Hematopoietic multipotent progenitor cell treated with erythropoietin and hydrocortisone succinate and interleukin-3 and kit ligand, for 17 days (in vitro differentiated cells): Measurements from ENCODE around the gene FOXA1.

Experiments used
- DNase-seq: peaks from one replicate; pipeline ENCODE4 v3.0.0-alpha.2; 2015; ENCODE audit warnings: low spot score

Gene FOXA1

DNA sequence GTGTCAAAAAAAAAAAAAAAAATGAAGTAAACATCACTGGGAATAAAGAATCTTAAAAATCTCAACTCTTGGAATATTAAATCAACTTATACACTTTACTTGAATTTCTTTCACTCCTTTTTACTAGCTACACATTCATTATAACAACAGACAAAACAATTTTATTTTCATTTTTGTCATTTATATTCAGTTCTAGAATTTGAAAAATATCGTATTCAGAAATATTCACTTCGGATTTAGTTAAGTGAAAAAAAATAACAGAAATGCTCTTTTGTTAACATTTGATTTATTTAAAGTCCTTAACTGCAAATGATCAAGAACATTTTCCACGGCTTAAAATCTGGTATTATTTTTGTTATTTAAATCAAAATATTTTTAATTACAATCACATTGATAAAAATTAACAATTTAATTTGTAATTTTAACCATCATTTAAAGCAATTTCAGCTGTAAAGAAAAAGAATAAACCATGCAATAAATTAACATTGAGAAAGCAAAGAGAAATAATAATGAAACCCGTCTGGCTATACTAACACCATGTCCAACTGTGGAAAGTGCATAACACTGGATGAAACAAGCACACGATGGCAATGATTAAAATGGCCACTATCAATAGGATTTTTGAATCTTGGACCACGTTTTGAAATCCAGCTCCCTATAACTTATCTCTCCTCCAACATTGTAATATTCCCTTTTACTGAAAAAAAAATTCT lies 5.2 kb downstream of the FOXA1 start:
- no peak for DNase-seq

DNA sequence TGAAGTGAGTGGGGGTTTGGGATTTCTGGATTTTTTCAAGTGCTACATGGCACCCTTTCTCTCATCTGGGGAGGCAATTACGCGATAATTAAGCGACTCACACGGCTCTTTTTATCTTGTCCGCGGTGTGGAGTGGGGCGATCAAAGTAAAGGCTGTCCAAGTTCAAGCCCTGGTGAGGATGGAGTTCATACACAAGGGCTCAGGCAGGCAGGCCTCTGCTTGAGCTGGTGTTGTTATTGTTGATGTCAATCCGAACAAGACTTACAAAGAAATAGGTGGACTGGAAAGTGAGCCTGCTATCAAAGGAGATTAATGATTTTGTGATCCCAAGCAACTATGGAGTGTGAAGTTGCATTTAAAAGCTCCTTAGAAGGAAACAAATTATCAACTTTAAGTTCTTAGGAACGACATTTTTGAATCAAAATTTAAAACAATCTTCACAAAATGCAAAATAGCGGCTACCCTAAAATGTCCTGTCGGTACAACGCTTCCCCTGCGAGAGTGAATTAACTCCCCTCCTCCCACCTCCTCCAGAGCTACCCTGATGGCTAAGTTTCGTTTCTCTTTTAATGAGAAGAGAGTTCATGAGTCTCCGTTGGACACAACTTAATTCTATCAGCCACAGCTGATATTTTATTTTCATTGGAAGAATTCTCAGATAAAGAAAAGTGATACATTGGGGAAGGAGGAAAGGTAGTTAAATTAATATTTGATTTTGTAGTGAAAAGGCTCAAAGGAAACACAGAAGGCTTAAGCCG lies 5.9 kb downstream of the FOXA1 start:
- DNase-seq: no peak

DNA sequence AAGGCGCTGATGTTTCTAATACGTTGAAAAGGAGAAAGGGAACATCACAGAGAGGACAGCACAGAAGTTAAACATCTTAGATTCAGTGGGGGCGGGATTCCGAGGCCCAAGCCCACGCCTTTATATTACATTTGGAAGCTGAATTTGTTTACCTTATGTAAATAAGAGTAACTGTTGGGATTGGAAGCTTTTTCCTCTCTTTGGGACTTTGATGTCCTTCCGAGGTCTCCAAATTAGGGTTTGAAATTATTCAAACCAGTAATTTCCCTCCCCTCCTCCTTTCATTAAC lies 6.4 kb downstream of the FOXA1 start:
- no peak for DNase-seq

DNA sequence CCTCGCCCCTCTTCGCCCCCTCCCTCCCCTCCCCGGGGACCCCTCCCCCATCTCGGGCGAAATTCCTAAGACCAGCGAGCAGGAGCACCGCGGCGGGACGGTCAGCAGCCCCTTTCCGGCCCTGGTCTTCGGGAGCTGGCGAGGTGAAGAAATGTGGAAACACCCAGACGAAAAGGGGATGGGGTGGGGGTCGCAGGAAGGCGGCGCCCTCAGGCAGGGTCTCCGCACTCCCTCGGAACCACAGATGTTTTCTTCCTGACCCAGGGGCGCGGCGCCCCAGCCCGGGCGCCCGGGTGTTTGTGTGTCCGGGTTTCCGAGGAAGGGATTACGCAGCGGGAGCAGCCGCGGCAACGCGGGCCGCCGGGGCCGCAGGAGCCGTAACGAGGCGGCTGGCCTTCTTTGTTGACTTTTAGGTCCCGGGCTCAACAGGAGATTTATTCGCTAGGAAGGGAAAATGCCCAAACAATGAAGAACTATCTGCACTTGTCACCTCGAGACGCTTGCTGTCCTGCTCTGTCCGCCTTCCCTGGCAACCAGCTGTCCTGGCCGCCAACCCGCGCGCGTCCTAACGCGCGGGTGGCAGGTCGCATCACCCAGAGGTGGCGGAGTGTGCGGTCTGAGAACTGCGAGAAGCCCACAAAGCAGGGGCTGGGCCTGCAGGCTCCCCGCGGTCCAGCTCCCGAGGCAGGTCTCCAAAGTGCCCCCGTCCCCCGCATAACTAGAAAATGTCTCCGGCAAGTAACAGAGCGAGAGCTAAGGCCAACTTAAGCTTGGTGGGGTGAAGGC lies 7.0 kb downstream of the FOXA1 start:
- DNase-seq: no peak

DNA sequence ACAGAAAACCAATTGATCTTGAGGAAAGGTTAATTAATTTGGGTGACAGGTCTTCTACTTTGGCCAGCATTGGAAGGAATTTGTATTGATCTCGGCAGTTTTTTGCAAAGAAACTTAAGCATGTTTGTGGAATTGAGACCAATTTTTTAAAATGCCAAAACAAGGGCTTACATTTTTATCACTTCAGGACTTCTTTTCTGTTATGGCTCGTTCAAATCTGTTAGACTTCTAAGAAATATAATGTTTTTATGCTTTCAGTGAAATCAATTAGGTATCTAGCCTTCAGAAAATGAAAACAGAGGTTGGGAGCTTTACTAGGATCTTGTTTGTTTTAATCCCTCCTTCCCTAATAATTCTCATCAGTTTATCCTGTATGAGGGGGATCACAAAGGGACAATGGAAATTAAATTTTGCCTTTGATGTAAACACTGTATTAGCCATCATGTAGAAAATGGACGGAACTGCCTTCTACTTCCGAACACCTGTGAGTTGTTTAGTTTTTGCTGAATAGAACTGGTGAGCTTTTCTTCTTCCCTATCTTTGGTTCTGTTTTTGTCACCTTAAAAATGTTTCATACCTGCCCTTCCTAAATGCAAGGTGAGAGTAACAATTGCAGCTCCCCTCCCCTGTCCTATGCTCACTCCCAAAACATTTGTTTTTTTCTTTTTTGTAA lies 7.8 kb downstream of the FOXA1 start:
- DNase-seq: no peak

DNA sequence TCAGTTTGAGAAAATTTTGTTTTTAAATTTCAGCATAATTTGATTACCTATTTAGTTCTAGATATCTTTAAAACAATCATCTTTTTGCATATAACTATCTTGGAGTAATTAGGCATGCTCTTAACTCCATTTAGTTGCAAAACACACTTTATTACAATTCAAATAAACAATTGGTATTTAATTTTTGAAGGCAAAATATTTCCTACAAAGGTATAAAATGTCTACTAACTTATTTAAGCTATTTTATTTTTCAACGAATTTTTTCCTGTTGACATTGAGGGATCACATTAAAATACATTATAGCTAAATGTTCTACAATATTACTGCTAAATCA lies 8.3 kb downstream of the FOXA1 start:
- DNase-seq: no peak

DNA sequence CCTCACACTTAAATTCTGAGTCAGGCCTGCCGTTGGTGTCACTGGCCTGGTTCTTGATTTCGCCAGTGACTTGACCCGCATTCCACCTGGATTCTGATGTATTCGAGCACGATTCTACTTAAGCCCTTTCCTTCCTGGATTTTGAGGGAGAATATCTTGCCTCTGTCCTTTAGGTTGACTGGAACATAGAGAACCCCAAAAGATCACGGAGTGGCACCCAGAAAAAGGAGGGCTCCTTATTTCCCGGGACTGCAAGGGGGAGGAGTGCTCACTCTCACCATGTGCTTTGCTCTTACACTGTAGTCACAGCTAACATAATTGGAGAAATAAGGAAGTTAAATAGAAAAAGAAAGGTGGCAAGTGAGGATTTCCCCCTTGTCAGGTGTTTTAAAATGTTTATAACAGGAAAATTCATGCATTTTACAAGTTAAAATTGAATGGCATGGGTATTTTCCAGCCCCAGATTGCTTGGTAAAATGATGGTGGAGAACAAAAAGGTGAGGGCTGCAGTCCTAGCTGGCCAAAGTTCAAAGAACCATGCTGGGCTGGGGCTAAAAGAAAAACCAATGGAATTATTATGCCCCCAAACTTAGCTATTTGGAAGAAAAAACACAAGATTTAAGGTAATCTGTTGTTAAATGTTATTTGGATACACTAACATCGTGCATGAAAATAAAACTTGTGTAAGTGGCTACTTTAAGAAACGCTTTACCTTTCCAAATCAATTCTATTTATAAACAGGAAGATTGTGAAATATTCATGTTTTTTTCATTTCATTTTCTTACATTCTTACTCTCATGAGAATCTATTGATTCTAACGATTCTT lies 8.9 kb downstream of the FOXA1 start:
- no peak for DNase-seq

DNA sequence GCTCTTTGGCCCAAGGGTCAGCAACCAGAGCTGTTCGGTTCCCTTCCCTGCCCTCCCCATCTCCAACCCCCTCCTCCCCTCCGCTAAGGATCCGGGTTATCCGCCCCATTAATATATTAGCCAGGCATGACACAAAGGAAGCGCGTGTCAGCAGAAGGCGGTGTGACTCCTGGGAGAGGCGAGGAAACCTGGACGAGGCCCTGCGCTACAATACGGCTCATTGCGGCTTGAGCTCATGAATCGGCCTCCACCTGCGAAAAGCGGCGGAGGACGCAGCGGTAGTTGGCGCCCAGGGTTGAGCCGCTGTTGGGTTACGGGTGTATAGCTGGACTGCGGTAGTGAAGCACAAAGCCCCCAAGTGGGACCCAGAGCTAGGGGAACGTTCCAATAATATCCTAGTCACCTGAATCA lies 9.9 kb downstream of the FOXA1 start:
- no peak for DNase-seq

DNA sequence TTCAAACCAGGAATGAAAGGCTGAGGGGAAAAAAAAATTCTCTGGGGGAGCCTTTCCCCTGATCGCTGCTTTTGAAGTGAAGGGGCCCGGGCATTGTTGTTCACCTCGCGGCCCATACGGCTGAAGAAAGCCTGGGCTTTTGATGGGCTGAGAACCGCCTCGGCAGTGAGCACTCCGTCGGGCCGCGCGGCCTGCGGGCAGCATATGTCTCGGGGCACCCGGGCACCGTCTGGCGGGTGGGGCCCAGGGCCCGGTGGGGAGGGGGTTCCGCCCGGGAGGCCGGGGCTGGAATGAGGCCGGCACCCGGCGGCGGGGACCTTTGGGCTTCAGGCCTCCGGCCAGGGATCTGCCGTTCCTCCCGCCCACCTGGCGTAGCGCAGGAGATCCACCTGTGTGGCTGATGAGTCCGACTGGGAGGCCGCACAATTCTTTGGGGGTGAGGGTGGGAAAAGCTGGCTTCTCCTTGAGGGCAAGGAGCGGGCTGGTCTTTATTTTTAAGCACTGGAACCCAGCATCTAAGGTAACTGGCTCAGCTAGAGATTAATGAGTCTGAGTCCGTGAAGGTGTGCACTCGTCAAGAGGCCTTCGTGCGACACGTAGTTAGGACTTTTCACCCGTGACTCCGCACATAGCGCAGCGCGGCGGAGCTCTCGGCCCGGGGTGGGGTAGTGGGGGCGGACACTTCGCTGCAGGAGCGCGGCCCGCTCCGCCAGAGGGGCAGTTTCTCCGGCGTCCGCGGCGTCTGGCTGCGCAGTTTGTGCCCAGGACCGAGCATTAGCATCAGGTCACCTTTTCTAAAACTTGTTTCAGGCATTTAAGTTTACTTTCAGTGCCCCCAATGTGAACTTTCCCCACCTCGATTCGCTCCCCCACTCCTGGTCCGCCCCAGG lies 10.6 kb downstream of the FOXA1 start:
- no peak for DNase-seq

DNA sequence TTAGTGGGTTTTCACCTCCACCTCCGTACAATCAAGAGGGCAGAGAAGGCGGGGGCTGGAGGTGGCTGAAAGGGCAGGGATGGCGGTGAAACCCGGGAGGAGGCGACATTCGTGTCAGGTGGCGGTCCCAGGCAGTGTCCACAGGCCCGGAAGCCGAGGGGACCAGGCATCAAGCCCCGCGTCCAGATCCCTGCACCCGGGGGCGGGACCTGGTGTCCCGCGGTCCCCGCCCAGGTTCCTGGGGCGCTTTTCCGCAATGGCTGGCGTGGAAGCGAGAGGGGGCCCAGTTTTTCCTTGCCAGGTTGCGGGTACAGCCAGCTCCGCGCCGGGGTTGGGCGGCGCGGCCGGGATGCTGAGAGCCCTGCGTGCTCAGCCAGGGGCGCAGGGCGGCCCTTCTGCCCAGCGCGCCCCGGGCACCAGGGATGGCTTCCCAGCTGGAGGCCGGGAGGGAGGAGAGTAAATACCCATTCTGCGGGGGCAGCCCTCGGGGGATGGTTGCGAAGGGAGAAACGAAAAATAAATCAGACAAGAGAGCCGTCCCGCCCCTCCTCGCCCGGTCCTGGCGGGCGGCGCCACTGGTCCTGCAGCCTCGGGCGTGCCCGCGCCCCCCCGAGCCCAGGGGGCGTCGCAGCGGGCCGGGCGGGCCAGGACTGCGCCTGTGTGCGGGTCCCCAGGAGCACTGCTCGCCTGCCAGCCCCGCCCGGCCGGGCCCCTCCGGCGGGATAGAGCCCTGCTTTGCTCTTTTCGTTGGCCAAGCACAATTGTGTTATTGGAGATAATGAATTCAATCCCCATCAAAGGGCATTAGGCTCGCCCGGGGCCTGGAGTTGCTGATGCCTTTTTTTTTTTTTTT lies 11.5 kb downstream of the FOXA1 start:
- DNase-seq: no peak

DNA sequence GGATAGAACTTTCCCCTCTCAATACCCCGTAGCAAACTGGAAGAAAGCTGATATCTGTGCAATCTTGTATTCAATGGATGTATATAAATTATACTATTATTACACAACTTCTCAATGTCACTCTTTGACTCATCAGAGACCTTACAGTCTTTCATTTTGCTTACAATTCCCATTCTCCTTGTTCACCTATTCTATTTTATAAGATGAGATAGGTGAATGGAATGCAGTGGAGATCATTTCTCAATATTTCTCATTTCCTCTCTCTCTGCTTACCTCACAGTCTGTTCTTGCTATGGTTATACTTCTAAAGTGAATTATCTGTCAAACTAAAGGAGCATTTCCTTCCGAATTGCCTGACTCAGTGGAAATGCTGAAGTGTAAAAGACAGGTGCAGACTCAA lies 14.9 kb downstream of the FOXA1 start:
- DNase-seq: no peak

DNA sequence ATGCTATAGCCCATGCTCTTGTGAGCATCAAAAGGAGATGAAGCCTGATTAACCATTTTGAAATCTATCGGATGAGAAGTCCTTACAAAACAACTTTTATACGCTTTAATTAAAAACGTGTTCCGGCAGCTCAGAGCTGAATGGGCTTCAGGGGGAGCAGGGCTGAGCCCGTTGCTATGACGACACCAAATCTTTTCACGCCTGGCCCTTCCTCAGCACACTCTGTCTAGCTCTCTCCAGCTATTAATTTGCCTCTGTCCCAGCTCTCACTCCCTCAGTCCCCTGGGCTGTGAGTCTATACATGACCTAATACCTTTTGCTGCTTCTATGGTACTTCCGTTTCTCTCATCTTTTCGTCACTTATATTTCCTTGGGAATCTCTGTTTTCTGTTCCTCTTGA lies 15.8 kb downstream of the FOXA1 start:
- no peak for DNase-seq

DNA sequence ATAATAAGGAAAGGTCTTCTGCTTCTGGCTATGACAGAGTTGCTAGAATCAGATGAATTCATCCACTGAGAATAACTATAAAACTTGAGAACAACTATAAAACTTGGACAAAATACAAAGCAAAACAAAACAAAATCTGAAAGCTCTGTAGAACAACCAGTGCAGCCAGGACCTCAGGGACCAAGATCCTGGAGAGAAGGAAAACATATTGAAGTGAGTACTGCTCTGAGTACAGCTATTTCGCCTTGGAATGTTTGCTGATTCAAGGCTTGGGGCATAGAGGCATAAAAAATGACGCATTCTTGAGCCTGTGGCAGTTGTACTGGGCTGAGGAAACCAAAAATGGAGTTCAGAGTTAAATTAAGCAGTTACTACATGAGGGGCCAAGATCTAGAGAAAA lies 21.7 kb downstream of the FOXA1 start:
- no peak for DNase-seq

DNA sequence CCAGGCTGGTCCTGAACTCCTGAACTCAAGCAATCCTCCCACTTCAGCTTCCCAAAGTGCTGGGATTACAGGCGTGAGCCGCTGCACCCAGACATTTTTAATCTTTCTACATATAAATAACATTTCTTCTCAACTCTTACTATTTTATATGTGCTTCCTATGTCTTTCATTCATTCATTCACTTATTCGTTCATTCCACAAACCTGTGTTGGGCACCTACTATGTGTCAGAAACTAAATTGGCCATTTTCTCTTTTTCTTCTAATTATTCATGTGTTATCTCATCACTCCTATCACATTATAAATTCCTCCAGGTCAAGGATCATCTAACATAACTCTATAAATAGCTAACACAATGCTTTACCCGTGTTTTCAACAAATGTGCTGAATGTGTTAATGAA lies 23.7 kb downstream of the FOXA1 start:
- DNase-seq: no peak

DNA sequence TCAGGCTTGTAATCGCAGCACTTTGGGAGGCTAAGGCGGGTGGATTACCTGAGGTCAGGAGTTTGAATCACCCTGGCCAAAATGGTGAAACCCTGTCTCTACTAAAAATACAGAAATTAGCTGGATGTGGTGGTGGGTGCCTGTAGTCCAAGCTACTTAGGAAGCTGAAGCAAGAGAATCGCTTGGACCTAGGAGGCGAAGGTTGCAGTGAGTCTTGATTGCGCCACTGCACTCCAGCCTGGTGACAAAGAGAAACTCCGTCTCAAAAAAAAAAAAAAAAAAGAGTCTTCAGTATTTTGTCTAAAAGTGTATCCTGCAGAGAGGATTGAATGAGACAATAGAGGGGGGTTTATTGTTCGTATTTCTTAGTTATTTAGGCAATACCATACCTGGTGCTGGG lies 25.3 kb downstream of the FOXA1 start:
- DNase-seq: no peak

DNA sequence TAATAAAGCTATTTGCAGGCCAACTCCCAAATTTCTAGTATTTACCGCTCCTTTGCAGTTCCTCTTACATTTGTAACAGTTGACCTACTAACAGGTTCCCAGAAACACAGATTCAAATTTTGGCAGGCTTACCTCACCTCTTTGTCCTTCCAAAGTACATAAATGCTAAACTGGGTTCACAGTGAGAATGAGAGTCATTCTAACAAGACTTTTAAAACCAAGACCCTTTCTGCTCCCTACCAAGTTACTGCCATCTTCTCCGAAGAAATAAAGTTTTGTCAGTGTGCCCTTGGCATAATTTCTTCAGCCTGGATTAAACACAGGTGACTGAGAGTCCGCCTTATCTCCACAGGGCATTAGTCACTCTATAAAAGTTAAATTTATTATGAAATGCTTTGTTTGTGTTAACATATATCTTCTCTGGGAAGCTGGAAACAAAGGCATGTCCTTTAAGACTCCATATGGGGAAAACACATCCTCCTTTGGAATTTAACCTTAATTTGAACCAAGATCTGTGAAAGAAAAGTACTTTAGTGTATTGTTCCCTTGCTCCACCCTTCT lies 28.2 kb downstream of the FOXA1 start:
- DNase-seq: no peak

DNA sequence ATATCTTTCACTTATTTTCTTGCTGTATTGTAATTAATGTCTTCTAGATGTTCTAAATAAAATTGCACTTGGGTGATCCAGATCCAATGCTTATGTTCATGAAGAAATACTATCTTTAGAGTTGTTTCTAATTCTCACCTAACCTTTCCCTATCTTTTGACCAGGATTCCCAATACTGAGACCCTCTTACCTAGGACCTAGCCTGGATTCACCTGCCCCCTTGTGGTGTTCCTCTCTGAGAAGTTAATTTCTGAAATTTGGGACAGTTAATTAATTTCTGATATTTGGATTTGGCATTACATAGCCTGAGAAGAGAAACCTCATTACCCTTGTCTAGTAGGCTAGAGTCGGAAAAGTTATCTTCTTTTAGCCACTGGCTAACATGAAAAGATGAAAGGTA lies 29.5 kb downstream of the FOXA1 start:
- no peak for DNase-seq

DNA sequence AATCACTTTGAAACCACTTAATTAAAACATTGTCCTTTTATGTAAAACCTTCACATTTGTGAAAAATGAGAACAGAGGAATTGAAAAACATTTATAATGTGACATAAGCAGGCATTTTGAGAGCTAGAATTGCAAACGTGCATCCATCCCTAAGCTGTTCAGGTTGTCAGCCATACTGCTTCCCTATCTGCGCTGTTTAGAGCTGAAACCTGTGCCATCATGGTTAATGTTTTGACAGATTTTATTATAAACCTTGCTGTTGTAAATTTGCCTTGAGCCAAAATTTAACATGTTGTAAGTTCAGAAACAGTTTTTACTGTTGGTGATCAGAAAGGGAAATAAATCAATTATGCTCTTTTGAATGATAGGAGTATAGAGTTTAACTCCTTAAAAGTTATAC lies 31.9 kb downstream of the FOXA1 start:
- DNase-seq: no peak

DNA sequence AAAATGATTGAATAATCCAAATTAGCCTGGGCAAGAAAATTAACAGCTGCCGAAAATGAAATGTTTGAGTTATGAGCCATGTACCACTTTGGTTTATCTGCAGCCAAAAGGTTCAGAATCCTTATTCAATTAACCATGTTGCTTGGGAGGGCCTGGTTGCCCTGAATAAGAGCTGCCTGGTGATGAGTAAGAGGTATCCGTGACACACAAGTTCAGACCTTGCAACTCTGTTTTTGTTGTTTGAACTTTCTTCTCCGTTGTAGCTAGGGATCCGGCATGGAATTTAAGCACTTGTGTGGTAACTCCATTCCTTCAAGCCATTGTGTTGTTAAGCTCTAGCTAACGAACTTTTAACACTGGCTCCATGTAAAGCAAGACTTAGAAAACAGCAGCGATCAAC lies 35.7 kb downstream of the FOXA1 start:
- no peak for DNase-seq

DNA sequence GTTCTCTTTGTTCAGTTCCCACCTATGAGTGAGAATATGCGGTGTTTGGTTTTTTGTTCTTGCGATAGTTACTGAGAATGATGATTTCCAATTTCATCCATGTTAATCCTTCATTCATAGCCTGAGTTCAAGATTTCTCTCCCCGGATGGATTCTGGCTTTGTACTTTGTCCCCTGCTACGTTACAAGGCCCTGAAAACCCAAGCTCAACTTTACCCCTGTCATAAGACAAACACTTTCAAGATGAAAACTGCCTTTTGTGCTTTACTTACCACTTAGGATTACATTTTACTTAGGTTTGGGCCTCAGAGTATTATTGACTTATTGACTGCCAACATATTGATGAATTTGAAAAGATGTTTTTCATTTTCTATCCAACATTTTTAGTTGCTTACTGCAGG lies 36.3 kb downstream of the FOXA1 start:
- no peak for DNase-seq
